Activated CD4-positive, alpha-beta memory T cell treated with anti-CD3 and anti-CD28 coated beads, Interleukin-2, amount 10 ng/mL, durations not matched to agents 7 days and 5 days (primary cell): ENCODE results near the gene LRCH3. TPM values are rescaled to one million over a fixed set of nuclear protein-coding genes. Genes with fewer than 3 reads are reported as not detected.
"Not testable (repeated sequence)": the region's sequence is repeated elsewhere in the genome, so short reads cannot be mapped to it uniquely, and the experiment has no call there.

ENCODE experiments used
- CTCF ChIA-PET: fragments of 350-600 bp; sonication (Branson Sonifier 250); formaldehyde crosslinking; loops from one replicate; lab custom pipeline; 2021; ENCODE audit warnings: antibody characterized with exemption, inconsistent platforms; lab: Charles Lee
- POLR2A ChIA-PET: fragments of 350-600 bp; sonication (Branson Sonifier 250); formaldehyde crosslinking; loops from one replicate; lab custom pipeline; 2021; ENCODE audit warnings: antibody characterized with exemption; lab: Charles Lee
- DNase-seq: peaks from one replicate; pipeline ENCODE4 v3.0.0-alpha.2; 2020
- H3K27ac Mint-ChIP-seq: one replicate; pipeline ENCODE4 v1.8.0; 2021; ENCODE audit warnings: mild to moderate bottlenecking, mixed read lengths
- H3K27me3 Mint-ChIP-seq: one replicate; pipeline ENCODE4 v1.8.0; 2021; ENCODE audit warnings: mixed read lengths
- H3K36me3 Mint-ChIP-seq: one replicate; pipeline ENCODE4 v1.8.0; 2021; ENCODE audit warnings: low read depth, mixed read lengths
- H3K4me1 Mint-ChIP-seq: one replicate; pipeline ENCODE4 v1.8.0; 2021; ENCODE audit warnings: mixed read lengths
- H3K4me3 Mint-ChIP-seq: one replicate; pipeline ENCODE4 v1.8.0; 2021; ENCODE audit warnings: mild to moderate bottlenecking, mixed read lengths
- H3K9me3 Mint-ChIP-seq: one replicate; pipeline ENCODE4 v1.8.0; 2021; ENCODE audit warnings: mixed read lengths
- total RNA-seq, 2 experiments: library from RNA; stranded (reverse); gene quantifications; one replicate each; pipeline ENCODE4 v1.2.3, GENCODE V29; 2021

The LRCH3 gene
- total RNA-seq, 2 experiments from 2014 or later: 58.5 to 65.8 TPM

DNA sequence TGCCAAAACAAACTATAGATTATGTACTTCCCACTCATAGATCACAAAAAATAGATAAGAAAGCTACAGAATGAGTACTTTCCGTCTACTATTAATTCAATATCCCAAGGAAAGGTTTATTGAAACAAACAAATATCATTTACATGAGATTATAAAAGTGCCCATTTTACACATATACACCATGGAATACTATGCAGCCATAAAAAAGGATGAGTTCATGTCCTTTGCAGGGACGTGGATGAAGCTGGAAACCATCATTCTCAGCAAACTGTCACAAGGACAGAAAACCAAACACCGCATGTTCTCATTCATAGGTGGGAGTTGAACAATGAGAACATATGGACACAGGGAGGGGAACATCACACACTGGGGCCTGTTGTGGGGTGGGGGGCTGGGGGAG, 136.5 kb downstream of the LRCH3 start:
- H3K27me3 Mint-ChIP-seq, DNase-seq, POLR2A ChIA-PET, H3K9me3 Mint-ChIP-seq, H3K4me1 Mint-ChIP-seq, H3K27ac Mint-ChIP-seq, H3K4me3 Mint-ChIP-seq: not testable (repeated sequence)
- H3K36me3 Mint-ChIP-seq: peaks cover 21% of the 10 kb centered on the region
- CTCF ChIA-PET: interaction anchor here (1.7 kb wide), 1 partner anchor 9 kb away, joined by 4 read pairs; no protein-coding TSS in a partner anchor

GRCh38 chr3:197936819-197937384, 145.8 kb downstream of the LRCH3 start:
- H3K9me3 Mint-ChIP-seq: no peaks in the 10 kb centered on the region
- no peaks in the 10 kb centered on the region for H3K27me3 Mint-ChIP-seq
- DNase-seq: no peak
- ChIA-PET CTCF (interaction anchor here (1.1 to 2.2 kb wide), 3 partner anchors 9 to 31 kb away, joined by 3 to 7 read pairs (median 4); no protein-coding TSS in a partner anchor), POLR2A (interaction anchor here (1.1 to 1.5 kb wide), 2 partner anchors 13 to 14 kb away, joined by 3 to 6 read pairs; no protein-coding TSS in a partner anchor)
- peaks cover 2% of the 10 kb centered on the region for H3K36me3 Mint-ChIP-seq
- H3K4me3 Mint-ChIP-seq: no peak overlapping the region
- no peak overlapping the region for H3K27ac Mint-ChIP-seq
- peaks cover 11% of the 10 kb centered on the region for H3K4me1 Mint-ChIP-seq

Other genes starting within 250 kb of the LRCH3 start
- 10 to 100 TPM; 54.2 to 55.8 TPM for gene BDH1, start 235.3 kb upstream of the LRCH3 start, total RNA-seq
- gene RUBCN, start 54.4 kb upstream of the LRCH3 start, total RNA-seq: 10 to 100 TPM; 46.8 to 47.4 TPM
- 10 to 100 TPM; 41.7 to 45.1 TPM for gene FYTTD1, start 41.4 kb upstream of the LRCH3 start, total RNA-seq
- 100 to 1,000 TPM; 931 to 944 TPM for gene RPL35A, start 158.9 kb downstream of the LRCH3 start, total RNA-seq
- 1 to 10 TPM; 2.3 to 3.0 TPM for gene LMLN, start 169.0 kb downstream of the LRCH3 start, total RNA-seq